Keratinocyte (primary cell): ENCODE results near the gene SMIM14.

Source experiments
- EZH2 ChIP-seq: IDR thresholded peaks from one replicate; pipeline ENCODE4 v1.6.1; 2012; ENCODE audit warnings: inconsistent platforms, mild to moderate bottlenecking, low read length, moderate library complexity
- TF ChIP-seq, protein P1 (sequence below), 3 experiments: IDR thresholded peaks in 1 of 3; conservative IDR thresholded peaks in 1 of 3; optimal IDR thresholded peaks in 1 of 3; 2 replicates in 2 of 3; 3 replicates in 1 of 3; pipeline versions ENCODE3 to v1.5.1; 2011; ENCODE audit warnings: low read length in 3 of 3, mild to moderate bottlenecking in 3 of 3, moderate library complexity in 2 of 3, control low read depth in 1 of 3, inconsistent platforms in 1 of 3; ENCODE audit not compliant: insufficient read depth in 2 of 3; ENCODE audit errors: extremely low read depth in 1 of 3

DNA sequence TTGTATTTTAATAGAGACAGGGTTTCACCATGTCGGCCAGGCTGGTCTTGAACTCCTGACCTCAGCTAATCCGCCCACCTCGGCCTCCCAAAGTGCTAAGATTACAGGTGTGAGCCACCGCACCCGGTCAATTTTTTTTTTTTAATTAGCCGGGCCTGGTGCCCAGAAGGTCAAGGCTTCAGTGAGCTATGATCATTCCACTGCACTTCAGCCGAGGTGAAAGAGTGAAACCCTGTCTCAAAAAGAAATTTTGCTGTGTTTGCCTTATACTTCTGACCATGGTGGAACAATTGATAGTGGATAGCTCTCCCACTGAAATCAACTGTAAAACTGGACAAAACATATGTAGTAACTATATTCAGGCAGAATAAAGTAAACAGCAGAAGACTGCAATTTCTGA lies 24.0 kb upstream of the SMIM14 start:
- no peak for TF ChIP-seq EZH2
- TF ChIP-seq, protein P1, sequence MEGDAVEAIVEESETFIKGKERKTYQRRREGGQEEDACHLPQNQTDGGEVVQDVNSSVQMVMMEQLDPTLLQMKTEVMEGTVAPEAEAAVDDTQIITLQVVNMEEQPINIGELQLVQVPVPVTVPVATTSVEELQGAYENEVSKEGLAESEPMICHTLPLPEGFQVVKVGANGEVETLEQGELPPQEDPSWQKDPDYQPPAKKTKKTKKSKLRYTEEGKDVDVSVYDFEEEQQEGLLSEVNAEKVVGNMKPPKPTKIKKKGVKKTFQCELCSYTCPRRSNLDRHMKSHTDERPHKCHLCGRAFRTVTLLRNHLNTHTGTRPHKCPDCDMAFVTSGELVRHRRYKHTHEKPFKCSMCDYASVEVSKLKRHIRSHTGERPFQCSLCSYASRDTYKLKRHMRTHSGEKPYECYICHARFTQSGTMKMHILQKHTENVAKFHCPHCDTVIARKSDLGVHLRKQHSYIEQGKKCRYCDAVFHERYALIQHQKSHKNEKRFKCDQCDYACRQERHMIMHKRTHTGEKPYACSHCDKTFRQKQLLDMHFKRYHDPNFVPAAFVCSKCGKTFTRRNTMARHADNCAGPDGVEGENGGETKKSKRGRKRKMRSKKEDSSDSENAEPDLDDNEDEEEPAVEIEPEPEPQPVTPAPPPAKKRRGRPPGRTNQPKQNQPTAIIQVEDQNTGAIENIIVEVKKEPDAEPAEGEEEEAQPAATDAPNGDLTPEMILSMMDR (optimal IDR thresholded peaks at IDR 0.05 in 1 of 3, IDR thresholded peaks at IDR 0.05 in 1 of 3, conservative IDR thresholded peaks at IDR 0.05 in 1 of 3; ENCODE audit: extremely low read depth in 1 of 3, insufficient read depth in 2 of 3, low read length in 3 of 3) = no peak
